ENCODE data around the gene TUBGCP6. TPM values are rescaled to one million over a fixed set of nuclear protein-coding genes. Genes with fewer than 3 reads are reported as not detected.
"Not testable (repeated sequence)": the region's sequence is repeated elsewhere in the genome, so short reads cannot be mapped to it uniquely, and the experiment has no call there.

The TUBGCP6 gene
- total RNA-seq, 2 donors from 2014 or later: 20.4 to 22.0 TPM

GRCh38 chr22:50206599-50206998 is 38.2 kb downstream of the TUBGCP6 start:
- peak; percentile 67 to 91 for ATAC-seq
- DNase-seq: peak; percentile 82
- intact Hi-C loops (cut with DNase I): no loop called here

GRCh38 chr22:50205781-50206569 is 38.8 kb downstream of the TUBGCP6 start:
- DNase-seq (no peak), ATAC-seq (no peak)
- intact Hi-C loops (cut with DNase I): no loop called here

DNA sequence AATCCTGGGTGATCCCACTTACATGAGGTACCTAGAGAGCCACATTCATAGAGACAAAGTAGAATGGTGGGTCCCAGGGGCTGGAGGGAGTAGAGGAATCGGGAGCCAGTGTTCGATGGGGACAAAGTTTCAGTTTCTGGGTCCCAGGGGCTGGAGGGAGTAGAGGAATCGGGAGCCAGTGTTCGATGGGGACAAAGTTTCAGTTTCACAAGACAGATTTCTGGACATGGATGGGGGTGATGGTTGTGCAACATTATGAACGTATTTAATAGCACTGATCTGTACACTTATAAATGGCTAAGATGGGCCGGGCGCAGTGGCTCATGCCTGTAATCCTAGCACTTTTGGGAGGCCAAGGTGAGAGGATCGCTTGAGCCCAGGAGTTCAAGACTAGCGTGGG is 39.8 kb downstream of the TUBGCP6 start:
- ATAC-seq; DNase-seq; intact Hi-C loops (cut with DNase I): not testable (repeated sequence)

DNA sequence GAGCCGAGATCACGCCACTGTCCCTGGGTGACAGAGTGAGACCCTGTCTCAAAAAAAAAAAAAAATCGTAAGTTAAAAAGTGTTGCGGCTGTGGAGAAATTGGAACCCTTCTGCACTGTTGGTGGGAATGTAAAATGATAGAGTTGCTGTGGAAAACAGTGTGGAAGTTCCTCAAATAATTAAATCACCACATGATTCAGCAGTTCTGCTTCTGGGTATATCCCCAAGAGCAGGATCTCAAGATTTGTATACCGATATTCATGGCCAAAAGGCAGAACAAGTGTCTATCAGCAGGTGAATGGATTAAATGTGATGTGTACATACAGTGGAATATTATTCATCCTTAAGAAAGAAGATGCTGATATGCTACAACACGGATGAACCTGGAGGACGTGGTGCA is 40.3 kb downstream of the TUBGCP6 start:
- DNase-seq: no peak
- intact Hi-C loops (cut with DNase I): no loop called here
- no peak for ATAC-seq

GRCh38 chr22:50203288-50203687 is 41.5 kb downstream of the TUBGCP6 start:
- ATAC-seq (no peak), DNase-seq (no peak)
- intact Hi-C loops (cut with DNase I): no loop called here

- intact Hi-C loops (cut with DNase I): no loop called here
- DNase-seq (no peak), ATAC-seq (no peak)
Observed at GRCh38 chr22:50202130-50202666, 42.6 kb downstream of the TUBGCP6 start.

DNA sequence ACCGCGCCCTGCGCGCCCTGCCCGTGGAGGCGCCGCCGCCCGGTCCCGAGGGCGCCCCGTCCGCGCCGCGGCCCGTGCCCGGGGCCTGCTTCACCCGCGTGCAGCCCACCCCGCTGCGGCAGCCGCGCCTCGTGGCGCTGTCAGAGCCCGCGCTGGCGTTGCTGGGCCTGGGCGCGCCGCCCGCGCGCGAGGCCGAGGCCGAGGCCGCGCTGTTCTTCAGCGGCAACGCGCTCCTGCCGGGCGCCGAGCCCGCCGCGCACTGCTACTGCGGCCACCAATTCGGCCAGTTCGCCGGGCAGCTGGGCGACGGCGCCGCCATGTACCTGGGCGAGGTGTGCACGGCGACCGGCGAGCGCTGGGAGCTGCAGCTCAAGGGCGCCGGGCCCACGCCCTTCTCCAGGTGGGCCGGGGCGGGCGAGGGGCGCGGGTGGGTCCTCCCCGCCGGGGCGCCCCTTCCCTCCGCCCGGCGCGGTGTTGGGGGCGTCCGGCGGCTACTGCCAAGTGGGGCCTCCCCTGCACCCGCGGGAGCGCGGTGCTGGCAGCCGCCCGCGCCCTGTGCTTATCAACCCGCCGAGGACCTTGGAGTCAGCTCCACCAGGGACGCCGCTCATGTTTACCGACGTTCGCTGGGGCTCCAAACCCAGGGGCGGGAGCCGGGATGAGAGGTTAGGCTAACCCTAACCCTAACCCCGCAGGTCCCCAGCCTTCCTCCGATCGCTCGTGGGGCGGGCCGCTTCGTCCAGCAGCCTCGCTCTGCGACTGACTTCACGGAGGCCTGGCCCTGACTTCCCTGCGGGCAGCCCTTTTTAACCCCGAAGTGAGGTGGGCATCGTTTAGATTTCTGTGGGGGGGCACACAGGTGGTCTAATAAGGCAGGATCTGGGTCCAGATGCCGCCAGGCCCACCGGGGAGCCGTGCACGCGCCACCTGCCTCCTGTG is 43.4 kb downstream of the TUBGCP6 start:
- intact Hi-C loops (cut with DNase I): no loop called here
- ATAC-seq: peak; percentile 12 to 54
- DNase-seq: no peak

DNA sequence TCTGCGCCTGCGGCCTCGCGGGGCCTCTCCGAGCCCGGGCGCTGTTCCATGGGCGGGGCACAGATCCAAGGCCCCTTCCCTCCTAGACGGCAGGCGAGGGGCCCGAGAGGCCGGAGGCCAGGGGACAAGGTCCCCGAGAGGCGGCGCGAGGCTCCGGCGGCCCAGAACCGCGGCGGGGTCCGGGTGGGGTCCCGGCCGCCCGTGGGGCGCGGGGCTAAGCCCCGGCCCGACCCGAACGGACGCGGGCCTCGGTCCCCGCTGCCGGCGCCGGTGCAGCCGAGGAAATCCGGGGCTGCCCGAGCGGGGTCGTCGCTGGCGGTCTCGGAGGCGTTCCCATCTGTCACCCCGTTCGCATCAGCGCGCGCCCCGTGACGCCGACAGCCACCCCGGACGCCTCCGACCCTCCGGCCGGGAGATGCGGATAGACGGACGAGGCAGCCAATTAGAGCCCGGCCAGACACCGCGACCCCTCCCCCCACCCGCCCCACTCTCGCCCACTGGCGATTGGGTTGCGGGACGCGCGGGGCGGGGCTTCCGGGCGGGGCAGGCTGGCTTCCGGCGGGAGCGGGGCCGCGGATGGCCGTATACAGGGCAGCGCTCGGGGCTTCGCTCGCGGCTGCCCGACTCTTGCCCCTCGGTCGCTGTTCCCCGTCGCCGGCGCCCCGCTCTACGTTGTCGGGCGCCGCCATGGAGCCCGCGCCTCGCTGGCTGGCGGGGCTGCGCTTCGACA is 44.2 kb downstream of the TUBGCP6 start, which contains the start of gene SELENOO:
Gene SELENOO, plus strand, starts transcription at position 551 of the 730 bp plus-strand sequence. Its CDS starts 26 bp downstream, at position 577.
- DNase-seq (peak; percentile 95), ATAC-seq (peak; percentile 91 to 94)
- intact Hi-C loops (cut with DNase I): no loop called here

DNA sequence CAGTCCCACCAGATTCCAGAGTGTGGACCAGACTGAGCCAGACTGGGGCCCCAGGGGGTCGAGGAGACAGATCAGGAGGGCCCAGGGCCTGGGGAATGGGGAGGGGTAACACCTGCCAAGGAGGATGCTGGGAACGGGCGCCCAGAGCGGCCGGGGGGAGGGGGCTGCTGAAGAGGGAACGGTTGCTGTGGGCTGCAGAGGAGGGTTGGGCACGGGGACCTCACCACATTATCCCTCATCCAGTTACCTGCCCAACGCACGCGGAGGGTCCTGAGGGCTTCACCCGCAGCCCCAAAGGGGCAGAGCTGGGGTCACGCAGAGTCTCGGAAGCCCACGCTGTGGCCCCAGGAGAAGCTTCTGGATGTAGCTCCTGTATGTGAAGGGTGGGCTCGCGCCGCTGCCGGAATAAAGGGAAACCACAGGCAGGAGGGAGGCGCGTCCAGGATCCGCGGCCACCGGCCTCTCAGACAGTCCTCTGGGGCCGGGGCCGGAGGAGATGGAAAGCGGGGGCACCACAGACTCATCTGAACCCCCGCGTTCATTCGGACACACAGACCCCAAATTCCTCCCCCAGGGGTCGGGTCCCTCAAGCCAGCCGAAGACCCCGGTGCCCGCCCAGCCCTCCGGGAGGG is 44.9 kb downstream of the TUBGCP6 start:
- intact Hi-C loops (cut with DNase I): no loop called here
- DNase-seq (no peak), ATAC-seq (peak; percentile 7 to 17)

DNA sequence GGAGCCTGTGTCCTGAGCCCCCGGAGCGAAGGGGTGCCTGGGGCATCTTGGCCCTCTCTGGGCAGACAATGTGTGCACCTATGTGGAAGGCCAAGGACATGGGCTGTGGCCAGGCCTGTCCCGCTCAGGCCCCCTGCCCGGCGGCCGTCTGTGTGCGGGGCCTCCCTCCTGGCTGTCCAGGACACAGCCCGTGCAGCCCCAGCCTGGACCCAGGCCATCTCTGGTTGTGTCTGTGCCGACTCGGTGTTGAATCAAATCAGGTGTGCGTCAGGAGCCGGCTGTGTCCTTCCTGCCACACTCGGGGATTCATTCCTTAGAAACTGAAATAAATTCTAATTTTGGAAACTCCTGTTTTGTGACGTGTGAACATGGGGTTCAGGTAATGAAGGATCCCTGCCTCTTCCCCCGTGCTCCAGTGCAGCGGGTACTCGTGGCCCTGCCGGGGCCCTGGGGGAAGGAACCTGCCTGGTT is 45.5 kb downstream of the TUBGCP6 start:
- DNase-seq (no peak), ATAC-seq (no peak)
- intact Hi-C loops (cut with DNase I): no loop called here

GRCh38 chr22:50198624-50199017 is 46.2 kb downstream of the TUBGCP6 start:
- no peak for DNase-seq
- intact Hi-C loops (cut with DNase I): no loop called here
- no peak for ATAC-seq

DNA sequence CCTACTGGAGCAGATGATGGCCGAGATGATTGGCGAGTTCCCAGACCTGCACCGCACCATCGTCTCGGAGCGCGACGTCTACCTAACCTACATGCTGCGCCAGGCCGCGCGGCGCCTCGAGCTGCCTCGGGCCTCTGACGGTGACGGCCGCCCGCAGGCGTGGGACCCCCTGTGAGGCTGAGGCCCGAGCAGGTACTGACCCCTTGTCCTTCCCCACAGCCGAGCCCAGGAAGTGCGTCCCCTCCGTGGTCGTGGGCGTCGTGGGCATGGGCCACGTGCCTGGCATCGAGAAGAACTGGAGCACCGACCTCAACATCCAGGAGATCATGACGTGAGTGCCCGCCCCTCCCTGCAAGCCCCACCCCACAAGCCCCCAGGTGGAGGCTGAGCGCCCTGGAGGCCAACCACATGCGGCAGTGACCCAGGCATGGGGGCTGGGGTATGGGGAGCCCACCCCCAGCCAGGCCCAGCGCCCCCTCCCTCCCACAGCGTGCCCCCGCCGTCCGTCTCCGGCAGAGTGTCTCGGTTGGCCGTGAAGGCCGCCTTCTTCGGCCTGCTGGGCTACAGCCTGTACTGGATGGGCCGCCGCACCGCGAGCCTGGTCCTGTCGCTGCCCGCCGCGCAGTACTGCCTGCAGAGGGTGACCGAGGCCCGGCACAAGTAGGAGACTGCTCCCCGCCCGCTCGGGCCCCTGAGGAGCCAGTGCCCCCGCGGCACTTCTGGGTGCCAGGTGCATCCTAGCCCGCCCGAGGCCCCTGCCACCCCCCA is 46.8 kb downstream of the TUBGCP6 start:
- ATAC-seq: no peak

GRCh38 chr22:50197000-50197800 is 47.6 kb downstream of the TUBGCP6 start:
- intact Hi-C loops (cut with DNase I): no loop called here
- no peak for DNase-seq
- no peak for ATAC-seq

More for the DNA sequence above, 46.8 kb downstream of the TUBGCP6 start:
- no peak for DNase-seq
- intact Hi-C loops (cut with DNase I): no loop called here

- intact Hi-C loops (cut with DNase I): no loop called here
- DNase-seq (no peak), ATAC-seq (no peak)
Observed at GRCh38 chr22:50196256-50196655, 48.6 kb downstream of the TUBGCP6 start.

DNA sequence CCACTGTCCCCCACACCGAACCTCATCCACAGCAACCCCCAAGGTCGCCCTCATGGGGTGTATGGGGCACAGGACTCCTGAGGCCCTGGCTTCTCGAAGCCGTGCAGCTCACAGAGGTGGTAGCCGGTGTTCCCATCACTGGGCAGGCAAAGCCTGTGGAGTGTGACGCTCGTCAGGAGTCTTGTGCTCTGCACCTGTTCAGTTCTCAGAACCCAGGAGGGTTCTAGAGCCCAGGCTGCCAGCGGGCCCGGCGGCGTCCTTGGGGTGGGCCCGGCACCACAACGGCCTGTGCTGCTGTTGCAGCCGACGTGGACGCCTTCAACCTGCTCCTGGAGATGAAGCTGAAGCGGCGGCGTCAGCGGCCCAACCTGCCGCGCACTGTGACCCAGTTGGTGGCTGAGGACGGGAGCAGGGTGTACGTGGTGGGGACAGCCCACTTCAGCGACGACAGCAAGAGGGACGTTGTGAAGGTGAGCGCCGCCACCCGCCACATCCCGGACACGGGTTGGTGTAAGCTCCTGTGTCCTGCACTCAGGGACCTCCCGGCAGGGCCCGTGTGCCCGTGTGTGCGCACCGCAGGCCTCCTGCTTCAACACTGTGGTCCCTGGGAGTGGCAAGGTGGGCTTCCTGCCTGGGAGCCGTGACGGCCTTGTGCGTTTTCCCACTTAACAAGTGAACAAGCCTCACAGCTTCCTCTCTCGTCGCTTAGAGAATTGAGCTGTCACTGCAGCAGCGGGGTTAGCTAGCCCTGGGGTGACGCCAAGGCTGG is 50.6 kb downstream of the TUBGCP6 start:
- intact Hi-C loops (cut with DNase I): no loop called here
- DNase-seq: no peak
- no peak for ATAC-seq

DNA sequence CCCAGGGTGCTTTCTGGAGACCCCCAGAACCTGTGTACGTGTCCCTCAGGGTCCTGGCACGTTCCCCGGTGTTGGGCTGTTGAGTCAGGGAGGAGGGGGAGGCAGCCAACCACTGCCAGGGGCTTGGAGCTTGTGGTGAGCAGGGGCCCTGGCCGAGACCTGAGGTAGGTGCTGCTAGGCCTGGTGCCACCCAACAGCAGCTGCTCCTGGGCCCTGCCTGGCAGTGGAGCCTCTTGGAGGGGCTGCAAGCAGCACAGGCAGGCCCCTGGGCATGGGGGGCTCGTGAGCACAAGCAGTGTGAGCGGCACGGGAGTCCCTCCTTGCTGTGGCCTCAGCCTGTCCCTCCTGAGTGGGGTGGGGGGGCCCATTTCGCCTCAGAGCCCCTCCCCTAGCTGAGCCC is 51.2 kb downstream of the TUBGCP6 start:
- ATAC-seq: no peak
- intact Hi-C loops (cut with DNase I): no loop called here
- DNase-seq: no peak

All from left cardiac atrium (tissue), 4 donors.